SK-N-SH (cell line): ENCODE measurements around the gene EPHA5.

Source experiments
- FOXM1 ChIP-seq: IDR thresholded peaks from 2 replicates; pipeline ENCODE4 v1.4.0; 2012; ENCODE audit warnings: low read depth, mild to moderate bottlenecking
- MEF2A ChIP-seq: IDR thresholded peaks from 2 replicates; pipeline ENCODE4 v1.4.0; 2012; ENCODE audit warnings: low read depth, borderline replicate concordance
- RAD21 ChIP-seq: IDR thresholded peaks from 2 replicates; pipeline ENCODE4 v1.6.1; 2012; ENCODE audit warnings: mild to moderate bottlenecking, low read length
- RFX5 ChIP-seq: IDR thresholded peaks from 2 replicates; pipeline ENCODE4 v1.6.1; 2012; ENCODE audit warnings: mild to moderate bottlenecking, improper control_type of control experiment, low read length
- TEAD4 ChIP-seq: IDR thresholded peaks from 2 replicates; pipeline ENCODE4 v1.4.0; 2012; ENCODE audit warnings: mild to moderate bottlenecking, borderline replicate concordance; ENCODE audit not compliant: insufficient read depth
- TF ChIP-seq, protein P1 (sequence below): fragments of 200-600 bp; sonication (generic); IDR thresholded peaks from 2 replicates; pipeline ENCODE4 v1.6.1; 2017; ENCODE audit warnings: antibody characterized with exemption, mild to moderate bottlenecking, moderate library complexity
- TF ChIP-seq, protein P2 (sequence below): fragments of 150-350 bp; IDR thresholded peaks from 2 replicates; pipeline ENCODE4 v1.6.1; 2017; ENCODE audit warnings: antibody characterized with exemption, low read length, low read depth, borderline replicate concordance
- TF ChIP-seq, protein P3 (sequence below): IDR thresholded peaks from 2 replicates; pipeline ENCODE4 v1.4.0; 2012; ENCODE audit warnings: low read depth

DNA sequence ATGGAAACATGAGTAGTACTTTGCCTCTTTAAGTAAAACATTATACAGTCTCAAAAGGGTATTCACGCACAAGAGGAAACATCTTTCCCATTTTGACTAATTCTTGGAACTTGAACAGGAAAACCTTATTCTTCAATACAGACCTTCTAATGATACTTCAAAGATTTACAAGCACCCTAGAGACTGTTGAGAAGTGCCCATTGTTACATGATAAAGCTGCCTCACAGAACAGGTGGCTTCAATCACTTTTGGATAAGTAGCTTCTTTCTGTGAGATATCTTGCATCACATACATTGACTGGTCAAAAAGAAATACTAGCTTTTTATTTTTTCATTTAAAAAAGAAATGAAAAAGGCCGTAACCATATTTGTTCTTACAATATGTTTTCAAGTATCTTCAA, 219.4 kb downstream of the EPHA5 start:
- TF ChIP-seq, protein P1, sequence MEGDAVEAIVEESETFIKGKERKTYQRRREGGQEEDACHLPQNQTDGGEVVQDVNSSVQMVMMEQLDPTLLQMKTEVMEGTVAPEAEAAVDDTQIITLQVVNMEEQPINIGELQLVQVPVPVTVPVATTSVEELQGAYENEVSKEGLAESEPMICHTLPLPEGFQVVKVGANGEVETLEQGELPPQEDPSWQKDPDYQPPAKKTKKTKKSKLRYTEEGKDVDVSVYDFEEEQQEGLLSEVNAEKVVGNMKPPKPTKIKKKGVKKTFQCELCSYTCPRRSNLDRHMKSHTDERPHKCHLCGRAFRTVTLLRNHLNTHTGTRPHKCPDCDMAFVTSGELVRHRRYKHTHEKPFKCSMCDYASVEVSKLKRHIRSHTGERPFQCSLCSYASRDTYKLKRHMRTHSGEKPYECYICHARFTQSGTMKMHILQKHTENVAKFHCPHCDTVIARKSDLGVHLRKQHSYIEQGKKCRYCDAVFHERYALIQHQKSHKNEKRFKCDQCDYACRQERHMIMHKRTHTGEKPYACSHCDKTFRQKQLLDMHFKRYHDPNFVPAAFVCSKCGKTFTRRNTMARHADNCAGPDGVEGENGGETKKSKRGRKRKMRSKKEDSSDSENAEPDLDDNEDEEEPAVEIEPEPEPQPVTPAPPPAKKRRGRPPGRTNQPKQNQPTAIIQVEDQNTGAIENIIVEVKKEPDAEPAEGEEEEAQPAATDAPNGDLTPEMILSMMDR, result no peak
- TF ChIP-seq TEAD4 (no peak), RAD21 (no peak), MEF2A (no peak), RFX5 (no peak), FOXM1 (no peak)
- TF ChIP-seq, protein P2, sequence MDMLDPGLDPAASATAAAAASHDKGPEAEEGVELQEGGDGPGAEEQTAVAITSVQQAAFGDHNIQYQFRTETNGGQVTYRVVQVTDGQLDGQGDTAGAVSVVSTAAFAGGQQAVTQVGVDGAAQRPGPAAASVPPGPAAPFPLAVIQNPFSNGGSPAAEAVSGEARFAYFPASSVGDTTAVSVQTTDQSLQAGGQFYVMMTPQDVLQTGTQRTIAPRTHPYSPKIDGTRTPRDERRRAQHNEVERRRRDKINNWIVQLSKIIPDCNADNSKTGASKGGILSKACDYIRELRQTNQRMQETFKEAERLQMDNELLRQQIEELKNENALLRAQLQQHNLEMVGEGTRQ, result no peak
- TF ChIP-seq, protein P3, sequence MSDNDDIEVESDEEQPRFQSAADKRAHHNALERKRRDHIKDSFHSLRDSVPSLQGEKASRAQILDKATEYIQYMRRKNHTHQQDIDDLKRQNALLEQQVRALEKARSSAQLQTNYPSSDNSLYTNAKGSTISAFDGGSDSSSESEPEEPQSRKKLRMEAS, result no peak
